MCF 10A (cell line): ENCODE data around the gene LRRC53. TPM values are rescaled to one million over a fixed set of nuclear protein-coding genes. Genes with fewer than 3 reads are reported as not detected.

Source experiments
- BruUV-seq: library from RNA; stranded (reverse); fragments of 400-500 nt; replicated peaks from 2 replicates; lab custom pipeline; 2021; lab: Mats Ljungman, UMichigan
- CTCF ChIA-PET: fragments of 300-600 bp; sonication (Branson Sonifier 250); formaldehyde crosslinking; extraction: SDS; loops from one replicate; lab custom pipeline; 2021; ENCODE audit warnings: antibody characterized with exemption, inconsistent platforms; lab: Yijun Ruan, JAX
- POLR2A ChIA-PET: fragments of 300-600, 350-650 bp; sonication (Branson Sonifier 250); formaldehyde crosslinking; extraction: SDS; loops from one replicate; lab custom pipeline; 2020; ENCODE audit warnings: antibody characterized with exemption, inconsistent platforms; lab: Yijun Ruan, JAX
- DNase-seq: peaks from one replicate; pipeline ENCODE4 v3.0.0-alpha.2; 2018; ENCODE audit not compliant: unreplicated experiment
- H3K27ac Mint-ChIP-seq: one replicate; pipeline ENCODE4 v1.8.0; 2022; ENCODE audit warnings: mild to moderate bottlenecking, low read depth, mixed read lengths; ENCODE audit not compliant: unreplicated experiment
- H3K27me3 Mint-ChIP-seq: one replicate; pipeline ENCODE4 v1.8.0; 2022; ENCODE audit warnings: mixed read lengths; ENCODE audit not compliant: insufficient read depth, unreplicated experiment
- H3K36me3 Mint-ChIP-seq: one replicate; pipeline ENCODE4 v1.8.0; 2022; ENCODE audit warnings: mild to moderate bottlenecking, moderate library complexity, mixed read lengths; ENCODE audit not compliant: insufficient read depth, unreplicated experiment
- H3K4me1 Mint-ChIP-seq: one replicate; pipeline ENCODE4 v1.8.0; 2022; ENCODE audit warnings: mixed read lengths; ENCODE audit not compliant: insufficient read depth, unreplicated experiment
- H3K4me3 Mint-ChIP-seq: one replicate; pipeline ENCODE4 v1.8.0; 2022; ENCODE audit warnings: mild to moderate bottlenecking, moderate library complexity, mixed read lengths; ENCODE audit not compliant: unreplicated experiment
- H3K9me3 Mint-ChIP-seq: one replicate; pipeline ENCODE4 v1.8.0; 2022; ENCODE audit warnings: mixed read lengths; ENCODE audit not compliant: unreplicated experiment
- intact Hi-C: fragments of 100-400 bp; cut with micrococcal nuclease; formaldehyde crosslinking; loops from 2 replicates; pipeline ENCODE4 v1.14.1; 2022
- total RNA-seq: library from RNA; stranded (reverse); gene quantifications from 2 replicates; pipeline ENCODE4 v1.2.3, GENCODE V29; 2022
- TF ChIP-seq, protein P1 (sequence below): fragments of 200-600 bp; IDR thresholded peaks from one replicate; pipeline ENCODE4 v1.8.0; 2022; ENCODE audit warnings: antibody characterized with exemption, mild to moderate bottlenecking; ENCODE audit not compliant: unreplicated experiment

Gene LRRC53
- total RNA-seq, 1 experiment from 2014 or later = not detected

DNA sequence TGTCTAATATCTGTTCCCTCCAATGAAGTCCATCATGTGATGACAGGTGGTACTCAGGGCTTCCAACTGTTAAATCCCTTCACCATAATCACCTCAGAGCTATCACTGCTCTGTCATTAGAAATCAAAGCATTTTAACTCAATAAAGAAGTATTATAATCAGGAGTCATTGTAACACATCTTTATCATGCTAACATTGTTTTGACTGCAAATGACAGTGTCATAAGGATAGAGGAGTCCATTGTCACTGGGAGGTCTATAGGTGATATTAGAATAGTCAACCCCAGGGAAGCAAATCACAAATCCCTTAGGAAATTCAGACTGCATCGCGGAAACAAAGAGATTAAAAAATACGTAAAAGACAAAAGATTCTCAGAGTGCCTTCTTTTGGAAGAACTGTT, 30.8 kb downstream of the LRRC53 start:
- no peak overlapping the region for H3K27ac Mint-ChIP-seq
- POLR2A ChIA-PET = no interaction called here
- CTCF ChIA-PET = interaction anchor here (1.1 kb wide), 1 partner anchor 18 kb away, joined by 3 read pairs; no protein-coding TSS in a partner anchor
- H3K9me3 Mint-ChIP-seq = no peaks in the 10 kb centered on the region
- intact Hi-C loops = no loop called here
- H3K36me3 Mint-ChIP-seq = no peaks in the 10 kb centered on the region
- no TSS peak for BruUV-seq
- no peak overlapping the region for H3K4me3 Mint-ChIP-seq
- H3K4me1 Mint-ChIP-seq = no peaks in the 10 kb centered on the region
- TF ChIP-seq, protein P1, sequence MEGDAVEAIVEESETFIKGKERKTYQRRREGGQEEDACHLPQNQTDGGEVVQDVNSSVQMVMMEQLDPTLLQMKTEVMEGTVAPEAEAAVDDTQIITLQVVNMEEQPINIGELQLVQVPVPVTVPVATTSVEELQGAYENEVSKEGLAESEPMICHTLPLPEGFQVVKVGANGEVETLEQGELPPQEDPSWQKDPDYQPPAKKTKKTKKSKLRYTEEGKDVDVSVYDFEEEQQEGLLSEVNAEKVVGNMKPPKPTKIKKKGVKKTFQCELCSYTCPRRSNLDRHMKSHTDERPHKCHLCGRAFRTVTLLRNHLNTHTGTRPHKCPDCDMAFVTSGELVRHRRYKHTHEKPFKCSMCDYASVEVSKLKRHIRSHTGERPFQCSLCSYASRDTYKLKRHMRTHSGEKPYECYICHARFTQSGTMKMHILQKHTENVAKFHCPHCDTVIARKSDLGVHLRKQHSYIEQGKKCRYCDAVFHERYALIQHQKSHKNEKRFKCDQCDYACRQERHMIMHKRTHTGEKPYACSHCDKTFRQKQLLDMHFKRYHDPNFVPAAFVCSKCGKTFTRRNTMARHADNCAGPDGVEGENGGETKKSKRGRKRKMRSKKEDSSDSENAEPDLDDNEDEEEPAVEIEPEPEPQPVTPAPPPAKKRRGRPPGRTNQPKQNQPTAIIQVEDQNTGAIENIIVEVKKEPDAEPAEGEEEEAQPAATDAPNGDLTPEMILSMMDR = no peak
- peaks cover under 1% of the 10 kb centered on the region for H3K27me3 Mint-ChIP-seq
- no peak for DNase-seq

DNA sequence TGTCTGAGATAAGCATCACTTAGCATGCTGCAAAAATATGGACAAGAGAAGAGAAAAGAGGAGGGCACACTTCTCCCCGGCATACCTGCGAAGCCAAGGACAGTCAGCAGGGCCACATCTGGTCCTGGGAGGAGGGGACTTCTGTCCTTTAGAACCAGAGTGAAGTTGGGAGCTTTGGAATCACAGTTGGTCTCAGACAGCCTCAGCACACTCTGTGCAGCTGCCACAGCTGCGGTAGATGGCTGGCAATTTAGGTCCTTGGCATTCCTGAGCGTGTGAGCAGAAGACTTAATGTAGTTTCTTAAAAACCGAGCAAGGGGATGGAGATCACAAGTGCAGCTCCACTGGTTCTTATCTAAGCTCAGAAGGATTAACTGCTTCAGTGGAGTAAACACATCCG, 32.3 kb downstream of the LRRC53 start:
- Mint-ChIP-seq H3K9me3 (no peaks in the 10 kb centered on the region), H3K27ac (no peak overlapping the region), H3K4me3 (no peak overlapping the region), H3K4me1 (no peaks in the 10 kb centered on the region), H3K27me3 (peaks cover 13% of the 10 kb centered on the region), H3K36me3 (no peaks in the 10 kb centered on the region)
- ChIA-PET POLR2A (no interaction called here), CTCF (interaction anchor here (1.0 kb wide), 1 partner anchor 12 kb away, joined by 3 read pairs; no protein-coding TSS in a partner anchor)
- no peak for DNase-seq
- intact Hi-C loops = no loop called here
- no TSS peak for BruUV-seq
- TF ChIP-seq, protein P1 = no peak

DNA sequence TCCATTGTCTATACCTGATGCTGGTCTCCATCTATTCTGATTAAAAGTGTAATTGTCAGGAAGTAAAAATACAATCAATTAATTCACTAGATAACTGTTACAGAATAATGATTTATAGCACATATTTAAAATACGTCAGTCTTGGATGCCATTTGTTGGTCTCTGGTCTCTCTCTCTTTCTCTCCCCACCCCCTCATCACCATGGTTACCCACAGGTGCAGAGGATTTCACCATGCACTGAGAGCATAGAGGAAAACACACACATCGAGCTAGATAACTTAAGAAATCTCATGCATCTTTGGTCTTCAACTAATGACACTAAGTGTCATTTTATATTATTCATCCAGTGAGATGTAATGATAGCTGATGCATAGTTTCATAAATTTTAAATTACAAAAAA, 33.4 kb downstream of the LRRC53 start:
- peaks cover 13% of the 10 kb centered on the region for H3K27me3 Mint-ChIP-seq
- no peaks in the 10 kb centered on the region for H3K4me1 Mint-ChIP-seq
- no TSS peak for BruUV-seq
- no peaks in the 10 kb centered on the region for H3K36me3 Mint-ChIP-seq
- ChIA-PET POLR2A (no interaction called here), CTCF (interaction anchor here (0.7 to 1.0 kb wide), 2 partner anchors 11 to 153 kb away, joined by 3 read pairs; no protein-coding TSS in a partner anchor)
- H3K4me3 Mint-ChIP-seq = no peak overlapping the region
- TF ChIP-seq, protein P1 = no peak
- no peak overlapping the region for H3K27ac Mint-ChIP-seq
- intact Hi-C loops = no loop called here
- DNase-seq = no peak
- H3K9me3 Mint-ChIP-seq = no peaks in the 10 kb centered on the region

DNA sequence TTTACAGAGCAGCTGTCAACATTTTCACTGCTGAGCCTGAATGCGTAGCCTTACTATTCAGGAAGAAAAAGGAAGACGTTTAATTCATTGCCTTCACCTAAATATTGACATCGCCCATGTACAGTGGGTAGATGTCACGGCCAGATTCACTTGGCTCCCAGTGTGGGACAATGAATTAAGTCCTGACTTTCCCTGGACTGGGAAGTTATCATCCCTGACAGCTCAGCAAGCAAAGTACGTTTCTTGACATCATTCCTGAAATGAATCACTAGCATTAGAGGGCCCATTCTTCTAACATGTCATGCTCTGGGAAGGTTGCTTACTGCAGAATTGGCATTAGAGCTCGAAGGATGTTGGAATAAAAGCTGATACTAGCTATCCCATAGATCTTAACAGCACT, 37.8 kb downstream of the LRRC53 start:
- Mint-ChIP-seq H3K4me3 (no peak overlapping the region), H3K4me1 (no peaks in the 10 kb centered on the region)
- intact Hi-C loops = no loop called here

More for the DNA sequence above, 37.8 kb downstream of the LRRC53 start:
- BruUV-seq = no TSS peak
- Mint-ChIP-seq H3K27ac (no peak overlapping the region), H3K9me3 (no peaks in the 10 kb centered on the region), H3K36me3 (no peaks in the 10 kb centered on the region), H3K27me3 (peaks cover 31% of the 10 kb centered on the region)
- ChIA-PET POLR2A (no interaction called here), CTCF (interaction anchor here (0.6 to 1.1 kb wide), 4 partner anchors 77 to 464 kb away, joined by 3 read pairs; no protein-coding TSS in a partner anchor)
- TF ChIP-seq, protein P1 = no peak
- DNase-seq = no peak
